T-helper 1 cell treated with Interleukin-12 subunit alpha and Interleukin-12 subunit beta and Interleukin-4 antibody, amounts not matched to agents 30 μg/mL and 1 μg/mL, for 36 hours (primary cell): ENCODE results near the gene ELL.
"Not testable (repeated sequence)": the region's sequence is repeated elsewhere in the genome, so short reads cannot be mapped to it uniquely, and the experiment has no call there.

ENCODE experiments used
- H3K27ac Mint-ChIP-seq: one replicate; pipeline ENCODE4 v1.8.0; 2021; ENCODE audit warnings: mild to moderate bottlenecking, mixed read lengths
- H3K27me3 Mint-ChIP-seq: one replicate; pipeline ENCODE4 v1.8.0; 2021; ENCODE audit warnings: low read depth, mixed read lengths
- H3K36me3 Mint-ChIP-seq: one replicate; pipeline ENCODE4 v1.8.0; 2021; ENCODE audit warnings: low read depth, mixed read lengths
- H3K4me1 Mint-ChIP-seq: one replicate; pipeline ENCODE4 v1.8.0; 2021; ENCODE audit warnings: low read depth, mixed read lengths
- H3K4me3 Mint-ChIP-seq: one replicate; pipeline ENCODE4 v1.8.0; 2021; ENCODE audit warnings: mild to moderate bottlenecking, moderate library complexity, mixed read lengths
- H3K9me3 Mint-ChIP-seq: one replicate; pipeline ENCODE4 v1.8.0; 2021; ENCODE audit warnings: mixed read lengths

Gene ELL

DNA sequence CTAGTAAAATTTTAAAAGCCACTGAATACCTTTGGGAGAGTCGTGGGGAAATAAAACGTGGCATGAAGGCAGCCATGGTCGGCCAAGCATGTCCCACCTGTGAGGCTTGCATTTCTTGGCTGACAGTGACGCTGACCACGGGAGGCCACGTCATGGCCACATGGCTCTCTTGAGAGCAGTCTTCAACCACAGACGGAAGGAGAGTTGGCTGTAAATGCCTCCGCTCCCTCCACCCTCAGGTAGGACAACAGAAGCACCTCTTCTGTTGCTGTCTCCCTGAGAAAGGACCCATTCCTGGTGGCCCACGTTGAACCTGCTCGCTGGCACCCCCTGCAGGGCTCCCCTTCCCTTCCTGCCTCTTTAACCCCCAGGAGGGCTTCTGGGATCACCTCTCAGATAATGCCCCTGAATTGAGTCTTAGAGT lies 113.8 kb downstream of the ELL start:
- Mint-ChIP-seq H3K36me3 (no peaks in the 10 kb centered on the region), H3K27me3 (peaks cover 4% of the 10 kb centered on the region), H3K4me1 (peaks cover 4% of the 10 kb centered on the region), H3K9me3 (no peaks in the 10 kb centered on the region), H3K4me3 (no peak overlapping the region), H3K27ac (no peak overlapping the region)

DNA sequence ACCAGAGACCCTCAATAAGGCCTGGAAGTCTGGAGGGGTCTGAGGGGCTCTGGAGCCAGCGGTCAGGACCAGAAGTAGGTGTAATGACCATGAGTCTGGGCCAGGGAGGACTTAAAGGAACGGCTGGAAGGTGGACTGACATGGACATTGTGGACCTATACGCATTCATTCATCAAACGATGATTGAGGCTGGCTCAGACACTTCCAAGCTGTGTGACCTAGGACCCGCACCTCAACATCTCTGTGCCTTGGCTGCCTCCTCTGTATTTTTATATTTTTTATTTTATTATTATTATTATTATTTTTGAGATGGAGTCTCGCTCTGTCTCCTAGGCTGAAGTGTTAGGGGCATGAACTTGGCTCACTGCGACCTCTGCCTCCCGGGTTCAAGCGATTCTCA lies 115.1 kb downstream of the ELL start:
- H3K27me3 Mint-ChIP-seq, result no peaks in the 10 kb centered on the region
- H3K4me3 Mint-ChIP-seq, result no peak overlapping the region
- H3K36me3 Mint-ChIP-seq, result no peaks in the 10 kb centered on the region
- no peak overlapping the region for H3K27ac Mint-ChIP-seq
- peaks cover 5% of the 10 kb centered on the region for H3K4me1 Mint-ChIP-seq
- no peaks in the 10 kb centered on the region for H3K9me3 Mint-ChIP-seq

DNA sequence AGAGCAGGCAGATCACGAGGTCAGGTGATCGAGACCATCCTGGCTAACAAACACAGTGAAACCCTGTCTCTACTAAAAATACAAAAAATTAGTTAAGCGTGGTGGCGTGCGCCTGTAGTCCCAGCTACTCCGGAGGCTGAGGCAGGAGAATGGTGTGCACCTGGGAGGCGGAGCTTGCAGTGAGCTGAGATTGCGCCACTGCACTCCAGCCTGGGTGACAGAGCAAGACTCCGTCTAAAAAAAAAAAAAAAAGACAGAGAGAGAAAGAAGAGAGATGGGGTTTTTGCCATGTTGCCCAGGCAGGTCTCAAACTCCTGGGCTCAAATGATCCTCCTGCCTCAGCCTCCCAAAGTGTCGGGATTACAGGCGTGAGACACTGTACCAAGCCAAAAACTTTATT lies 116.1 kb downstream of the ELL start:
- not testable (repeated sequence) for H3K27me3 Mint-ChIP-seq, H3K9me3 Mint-ChIP-seq, H3K36me3 Mint-ChIP-seq, H3K27ac Mint-ChIP-seq, H3K4me3 Mint-ChIP-seq, H3K4me1 Mint-ChIP-seq

DNA sequence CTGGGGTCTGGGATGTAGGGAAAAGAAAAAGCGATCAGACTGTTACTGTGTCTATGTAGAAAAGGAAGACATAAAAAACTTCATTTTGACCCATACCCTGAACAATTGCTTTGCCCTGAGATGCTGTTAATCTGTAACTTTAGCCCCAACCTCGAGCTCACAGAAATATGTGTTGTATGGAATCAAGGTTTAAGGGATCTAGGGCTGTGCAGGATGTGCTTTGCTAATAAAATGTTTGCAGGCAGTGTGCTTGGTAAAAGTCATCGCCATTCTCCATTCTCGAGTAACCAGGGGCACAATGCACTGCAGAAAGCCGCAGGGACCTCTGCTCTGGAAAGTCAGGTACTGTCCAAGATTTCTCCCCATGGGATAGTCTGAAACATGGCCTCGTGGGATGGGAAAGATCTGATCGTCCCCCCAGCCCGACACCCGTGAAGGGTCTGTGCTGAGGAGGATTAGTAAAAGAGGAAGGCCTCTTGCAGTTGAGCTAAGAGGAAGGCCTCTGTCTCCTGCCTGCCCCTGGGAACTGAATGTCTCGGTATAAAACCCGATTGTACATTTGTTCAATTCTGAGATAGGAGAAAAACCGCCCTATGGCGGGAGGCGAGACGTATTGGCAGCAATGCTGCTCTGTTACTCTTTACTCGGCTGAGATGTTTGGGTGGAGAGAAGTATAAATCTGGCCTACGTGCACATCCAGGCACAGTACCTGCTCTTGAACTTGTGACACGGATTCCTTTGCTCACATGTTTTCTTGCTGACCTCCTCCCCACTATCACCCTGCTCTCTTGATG lies 119.2 kb downstream of the ELL start:
- not testable (repeated sequence) for H3K4me3 Mint-ChIP-seq, H3K4me1 Mint-ChIP-seq, H3K9me3 Mint-ChIP-seq, H3K36me3 Mint-ChIP-seq, H3K27me3 Mint-ChIP-seq, H3K27ac Mint-ChIP-seq

DNA sequence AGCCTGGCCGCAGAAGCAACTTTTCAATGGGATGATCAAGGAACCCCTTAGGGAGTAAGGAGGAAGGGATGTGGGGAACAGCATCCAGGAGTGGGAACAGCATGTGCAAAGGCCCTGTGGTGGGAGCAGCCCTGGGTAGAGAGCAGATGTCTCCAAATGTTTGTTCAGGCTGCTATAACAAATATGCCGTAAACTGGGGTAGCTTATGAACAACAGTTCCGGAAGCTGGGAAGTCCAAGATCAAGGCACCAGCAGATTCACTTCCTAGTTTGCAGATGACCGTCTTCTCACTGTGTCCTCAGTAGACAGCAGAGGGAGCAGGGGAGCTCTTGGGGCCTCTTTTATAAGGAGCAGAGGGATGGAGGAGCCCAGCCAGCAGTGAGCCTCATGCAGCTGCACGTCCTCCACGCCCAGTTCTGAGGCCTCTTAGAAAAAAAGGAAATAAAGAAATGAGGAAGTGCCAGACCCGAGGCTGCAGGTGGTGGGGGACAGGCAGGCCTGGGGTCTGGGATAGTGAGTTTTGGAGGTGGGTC lies 120.2 kb downstream of the ELL start:
- no peaks in the 10 kb centered on the region for H3K9me3 Mint-ChIP-seq
- no peak overlapping the region for H3K27ac Mint-ChIP-seq
- H3K4me3 Mint-ChIP-seq, result no peak overlapping the region
- no peaks in the 10 kb centered on the region for H3K36me3 Mint-ChIP-seq
- H3K27me3 Mint-ChIP-seq, result peaks cover 13% of the 10 kb centered on the region
- peaks cover 6% of the 10 kb centered on the region for H3K4me1 Mint-ChIP-seq

DNA sequence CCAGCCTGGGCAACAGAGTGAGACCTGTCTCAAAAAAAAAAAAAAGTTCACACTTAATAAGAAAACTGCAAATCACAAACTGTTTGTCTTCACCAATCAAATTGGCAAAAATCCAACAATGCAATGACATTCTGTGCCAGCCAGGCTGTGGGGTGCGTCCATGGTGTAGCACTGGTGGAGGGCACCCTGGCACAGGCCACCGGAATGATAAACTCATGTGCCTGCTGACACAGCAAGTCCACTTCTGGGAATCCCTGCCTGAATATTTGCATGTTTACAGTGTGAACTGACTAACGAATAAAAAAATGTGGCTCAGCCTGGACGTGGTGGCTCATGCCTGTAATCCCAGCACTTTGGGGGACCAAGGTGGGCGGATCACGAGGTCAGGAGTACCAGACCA lies 122.9 kb downstream of the ELL start:
- Mint-ChIP-seq H3K9me3 (no peaks in the 10 kb centered on the region), H3K4me1 (peaks cover 6% of the 10 kb centered on the region), H3K27ac (no peak overlapping the region), H3K36me3 (no peaks in the 10 kb centered on the region), H3K27me3 (peaks cover 23% of the 10 kb centered on the region), H3K4me3 (no peak overlapping the region)

DNA sequence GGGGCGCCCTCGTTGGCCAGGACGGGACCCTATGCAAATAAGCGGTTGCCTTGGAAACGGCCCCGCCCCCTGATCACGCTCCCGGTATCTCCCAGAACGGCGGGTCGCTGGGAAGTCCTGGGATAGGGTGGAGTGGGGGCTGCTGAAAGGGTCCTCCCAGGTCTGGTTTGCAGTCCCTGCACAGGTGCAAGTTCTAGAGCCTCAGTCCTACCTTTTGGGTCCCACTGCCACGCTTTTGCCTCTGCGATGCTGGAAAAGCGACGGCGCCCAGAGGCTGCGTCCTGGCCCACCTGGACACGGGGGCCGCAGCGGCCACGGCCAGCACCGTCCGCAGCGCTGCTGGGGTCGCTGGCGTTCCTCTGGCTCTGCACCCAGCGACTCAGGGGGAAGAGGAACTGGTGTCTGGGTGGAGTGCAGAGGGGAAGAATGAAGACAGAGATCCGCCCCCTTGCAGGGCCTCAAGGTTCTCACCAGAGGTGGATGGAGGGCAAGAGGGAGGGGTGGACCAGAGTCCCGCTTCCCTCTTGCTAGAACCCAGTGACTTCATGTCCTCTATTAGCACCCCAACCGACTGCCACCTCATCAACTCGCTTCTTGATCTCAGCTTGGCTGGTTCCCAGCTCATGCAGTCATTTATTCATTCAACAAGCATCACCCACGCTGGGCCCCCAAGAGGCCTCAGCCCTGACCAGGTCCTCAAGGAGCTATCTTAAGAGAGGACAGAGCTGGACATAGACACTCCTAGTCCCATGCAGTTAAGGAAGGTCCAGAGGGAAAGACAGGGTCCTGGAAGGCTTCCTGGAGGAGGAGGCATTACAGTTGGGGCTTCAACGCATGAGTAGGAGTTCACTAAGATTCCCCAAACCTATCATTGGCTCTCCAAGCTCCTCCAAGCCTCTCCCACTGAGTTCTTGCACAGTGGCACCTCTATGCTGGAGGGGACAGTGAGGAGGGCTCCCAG lies 124.3 kb downstream of the ELL start, which contains the start of gene LRRC25:
TSS of gene LRRC25 (minus strand) at position 381 of the 961 bp plus-strand sequence. CDS start 659 bp downstream, outside the sequence.
- Mint-ChIP-seq H3K9me3 (no peaks in the 10 kb centered on the region), H3K4me1 (peaks cover 6% of the 10 kb centered on the region), H3K27ac (no peak within 1 kb of the TSS), H3K4me3 (no peak within 1 kb of the TSS), H3K27me3 (peaks cover 27% of the 10 kb centered on the region), H3K36me3 (no peaks in the 10 kb centered on the region)

DNA sequence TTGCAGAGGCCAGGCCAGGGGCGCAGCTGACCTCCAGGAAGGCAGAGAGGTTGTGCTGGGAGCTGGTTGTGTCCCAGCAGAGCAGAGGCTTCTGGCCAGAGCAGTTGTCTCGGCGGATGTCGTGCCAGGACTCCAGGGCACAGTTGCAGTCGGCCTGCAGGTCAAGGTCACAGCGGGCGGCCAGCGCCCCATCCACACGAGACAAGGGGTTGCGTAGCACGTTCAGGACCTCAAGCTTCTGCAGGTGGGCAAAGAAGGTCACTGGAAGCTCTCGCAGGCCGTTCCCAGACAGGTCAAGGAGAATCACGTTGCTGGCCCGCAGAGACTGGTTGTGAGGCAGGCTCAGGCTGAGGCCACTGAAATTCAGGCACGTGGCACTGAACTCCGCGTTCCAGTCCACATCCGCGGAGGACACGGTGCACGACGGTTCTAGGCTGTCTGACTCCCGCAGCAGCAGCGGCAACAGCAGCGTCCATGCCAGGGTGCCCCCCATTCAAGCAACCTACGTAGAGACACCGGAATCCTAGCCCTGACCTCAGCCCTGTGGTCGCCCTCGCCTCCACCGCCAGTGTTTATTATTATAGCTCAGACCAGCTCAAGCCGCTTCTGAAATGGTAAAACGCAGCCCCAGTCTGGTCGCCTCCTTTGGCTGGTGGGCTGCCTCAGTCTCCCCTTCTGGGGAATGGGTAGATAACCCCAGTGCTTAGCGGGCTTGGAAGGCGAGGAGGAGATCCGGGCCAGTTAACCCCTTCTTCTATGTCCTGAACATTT lies 125.2 kb downstream of the ELL start:
- Mint-ChIP-seq H3K9me3 (no peaks in the 10 kb centered on the region), H3K4me3 (no peak overlapping the region), H3K36me3 (no peaks in the 10 kb centered on the region), H3K27me3 (peaks cover 31% of the 10 kb centered on the region), H3K4me1 (peaks cover 4% of the 10 kb centered on the region), H3K27ac (no peak overlapping the region)

DNA sequence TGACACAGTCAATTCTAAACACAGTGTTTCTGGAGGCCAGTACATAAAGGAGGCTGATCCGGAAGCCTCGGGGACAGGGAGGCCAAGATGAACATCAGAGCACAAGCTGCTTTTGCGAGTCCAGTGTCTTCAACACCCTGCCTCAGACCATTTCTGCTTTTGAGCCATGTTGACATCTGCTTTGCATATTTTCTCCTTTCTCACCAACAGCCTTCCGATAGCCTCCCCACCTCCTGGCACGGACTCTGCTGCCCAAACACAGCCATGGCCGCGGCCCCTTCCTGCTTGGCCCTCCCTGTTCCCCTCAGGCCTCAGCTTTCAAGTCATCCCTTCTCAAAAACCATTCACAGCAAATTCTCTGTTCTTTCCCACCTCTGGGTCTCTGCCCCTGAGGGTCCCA lies 128.0 kb downstream of the ELL start:
- H3K9me3 Mint-ChIP-seq, result no peaks in the 10 kb centered on the region
- H3K27me3 Mint-ChIP-seq, result peaks cover 52% of the 10 kb centered on the region
- H3K4me3 Mint-ChIP-seq, result no peak overlapping the region
- no peaks in the 10 kb centered on the region for H3K36me3 Mint-ChIP-seq
- peaks cover 2% of the 10 kb centered on the region for H3K4me1 Mint-ChIP-seq
- no peak overlapping the region for H3K27ac Mint-ChIP-seq

DNA sequence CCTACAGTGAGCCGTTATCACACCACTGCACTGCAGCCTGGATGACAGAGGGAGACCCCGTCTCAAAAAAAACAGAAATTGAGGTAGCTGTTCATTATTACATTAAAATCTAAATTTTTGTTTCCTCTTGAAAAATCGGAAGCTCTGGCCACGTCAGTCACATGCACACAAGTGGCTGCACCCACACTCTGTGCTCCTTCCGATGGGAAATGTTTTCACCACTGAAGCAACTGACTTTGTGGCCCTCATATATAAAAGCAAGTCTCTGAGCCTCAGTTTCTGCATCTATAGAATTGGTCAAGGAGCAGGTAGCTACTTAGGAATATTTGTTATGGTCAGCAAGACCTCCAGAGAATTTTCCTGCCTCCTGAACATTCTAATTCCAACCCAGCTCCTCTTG lies 128.9 kb downstream of the ELL start:
- Mint-ChIP-seq H3K4me3 (no peak overlapping the region), H3K27me3 (peaks cover 55% of the 10 kb centered on the region), H3K36me3 (no peaks in the 10 kb centered on the region), H3K27ac (no peak overlapping the region), H3K4me1 (peaks cover 2% of the 10 kb centered on the region), H3K9me3 (no peaks in the 10 kb centered on the region)
